GM12878 (cell line): ENCODE results near the gene GAL. TPM values are rescaled to one million over a fixed set of nuclear protein-coding genes. Genes with fewer than 3 reads are reported as not detected.

Source experiments
- ATAC-seq: fragments of 200-7000 bp; cut with Tn5 transposase; 3 replicates; pipeline ENCODE4 v1.9.1; 2020; ENCODE audit warnings: mild to moderate bottlenecking, moderate library complexity
- BruUV-seq: library from RNA; stranded (reverse); fragments of 400-500 nt; replicated peaks from 2 replicates; lab custom pipeline; 2021; lab: Mats Ljungman, UMichigan
- CTCF ChIA-PET: fragments of 300-600 bp; sonication (Branson Sonifier 250); formaldehyde crosslinking; extraction: SDS; loops from one replicate; lab custom pipeline; 2021; ENCODE audit warnings: inconsistent platforms; lab: Yijun Ruan, JAX
- POLR2A ChIA-PET: fragments of 350-600 bp; formaldehyde crosslinking; extraction: SDS; loops from one replicate; lab custom pipeline; 2021; ENCODE audit warnings: inconsistent platforms; lab: Charles Lee
- RAD21 ChIA-PET: fragments of 300-600 bp; sonication (Branson Sonifier 250); formaldehyde crosslinking; loops from one replicate; lab custom pipeline; 2023; ENCODE audit warnings: antibody characterized with exemption; ENCODE audit not compliant: unreplicated experiment; lab: Charles Lee
- SMC1A ChIA-PET: fragments of 300-600 bp; sonication (Branson Sonifier 250); formaldehyde crosslinking; loops from one replicate; lab custom pipeline; 2023; ENCODE audit not compliant: unreplicated experiment, uncharacterized antibody; lab: Charles Lee
- DNase-seq: peaks from one replicate; pipeline ENCODE4 v3.0.0-alpha.2; 2011; ENCODE audit warnings: low read depth, low spot score
- FAIRE-seq: peaks from 3 replicates; lab custom pipeline; 2011; peaks lifted over from hg19 to GRCh38; lab: Jason Lieb, UNC
- H2AFZ ChIP-seq: 2 replicates; pipeline ENCODE4 v1.6.0; 2011; ENCODE audit warnings: low read depth, low read length, control low read depth; ENCODE audit not compliant: control insufficient read depth
- H3K27ac ChIP-seq: 2 replicates; pipeline ENCODE4 v1.5.1; 2011; ENCODE audit warnings: control low read depth; ENCODE audit not compliant: control insufficient read depth, insufficient read depth
- H3K27me3 ChIP-seq, 2 experiments: replicated peaks in 1 of 2; 2 replicates each; pipeline versions ENCODE4 v1.6.0 to v1.6.1; 2011; ENCODE audit warnings: low read length in 1 of 2; ENCODE audit not compliant: control insufficient read depth in 2 of 2, insufficient read depth in 2 of 2
- H3K36me3 ChIP-seq, 2 experiments: 2 replicates each; pipeline ENCODE4 v1.5.1; 2011; ENCODE audit warnings: low read length in 1 of 2; ENCODE audit not compliant: control insufficient read depth in 2 of 2, insufficient read depth in 2 of 2
- H3K4me1 ChIP-seq: 2 replicates; pipeline ENCODE4 v1.6.1; 2011; ENCODE audit warnings: mild to moderate bottlenecking, low read length, moderate library complexity, mixed read lengths; ENCODE audit not compliant: control insufficient read depth, insufficient read depth
- H3K4me2 ChIP-seq: 2 replicates; pipeline ENCODE4 v1.6.0; 2011; ENCODE audit warnings: control low read depth; ENCODE audit not compliant: control insufficient read depth, insufficient read depth
- H3K4me3 ChIP-seq: fragments of 200-600 bp; sonication (generic); 2 replicates; pipeline ENCODE4 v1.5.1; 2016
- H3K79me2 ChIP-seq: 2 replicates; pipeline ENCODE4 v1.6.0; 2011; ENCODE audit warnings: low read length; ENCODE audit not compliant: control insufficient read depth, insufficient read depth
- H3K9ac ChIP-seq: 2 replicates; pipeline ENCODE4 v1.8.0; 2011; ENCODE audit warnings: low read length, control low read depth, mixed read lengths; ENCODE audit not compliant: control insufficient read depth, insufficient read depth
- H3K9me3 ChIP-seq: replicated peaks from 3 replicates; pipeline ENCODE4 v1.5.1; 2011; ENCODE audit warnings: mild to moderate bottlenecking, low read length; ENCODE audit not compliant: control insufficient read depth, insufficient read depth
- H4K20me1 ChIP-seq: 2 replicates; pipeline ENCODE4 v1.6.0; 2011; ENCODE audit not compliant: control insufficient read depth, insufficient read depth
- BRCA1 ChIP-seq: IDR thresholded peaks from 2 replicates; pipeline ENCODE4 v1.6.1; 2011; ENCODE audit warnings: low read depth, low read length, improper control_type of control experiment
- CBX5 ChIP-seq: sonication (generic); IDR thresholded peaks from 2 replicates; pipeline ENCODE4 v1.6.1; 2016; ENCODE audit warnings: low read depth, moderate library complexity, mild to moderate bottlenecking, inconsistent platforms
- CEBPB ChIP-seq, 2 experiments: fragments of 150-350 bp in 1 of 2; IDR thresholded peaks; 2 replicates each; pipeline ENCODE4 v1.6.1; 2012 to 2014; ENCODE audit warnings: low read depth in 2 of 2, low read length in 2 of 2, borderline replicate concordance in 1 of 2, inconsistent platforms in 1 of 2
- FOXM1 ChIP-seq: IDR thresholded peaks from 2 replicates; pipeline ENCODE4 v1.6.1; 2012; ENCODE audit warnings: low read depth, mild to moderate bottlenecking, inconsistent platforms, low read length, moderate library complexity
- IKZF1 ChIP-seq: fragments of 450-650 bp; conservative IDR thresholded peaks from 2 replicates; pipeline ENCODE4 v1.6.1; 2017; ENCODE audit warnings: antibody characterized with exemption, mild to moderate bottlenecking
- SMAD5 ChIP-seq: IDR thresholded peaks from 2 replicates; pipeline ENCODE4 v1.6.1; 2016; ENCODE audit warnings: antibody characterized with exemption, low read depth
- WRNIP1 ChIP-seq: IDR thresholded peaks from 2 replicates; pipeline ENCODE4 v1.6.1; 2011; ENCODE audit warnings: low read depth, low read length, improper control_type of control experiment, borderline replicate concordance
- ZNF384 ChIP-seq: IDR thresholded peaks from 2 replicates; pipeline ENCODE4 v1.6.1; 2012; ENCODE audit warnings: low read depth, mild to moderate bottlenecking, low read length, improper control_type of control experiment, borderline replicate concordance
- ZNF622 ChIP-seq: fragments of 450-650 bp; IDR thresholded peaks from 2 replicates; pipeline ENCODE4 v1.6.1; 2017; ENCODE audit warnings: mild to moderate bottlenecking, inconsistent platforms
- ZZZ3 ChIP-seq: IDR thresholded peaks from 2 replicates; pipeline ENCODE4 v1.6.1; 2011; ENCODE audit warnings: low read depth; ENCODE audit not compliant: control insufficient read depth, insufficient read length
- WGBS: methylation state at CpG from one replicate; pipeline ENCODE4 v1.1.6; 2016; ENCODE audit warnings: low lambda C conversion rate; ENCODE audit not compliant: insufficient replicate concordance, insufficient coverage; ENCODE audit errors: missing lambda C conversion rate; 5-methylcytosine and 5-hydroxymethylcytosine counted together
- in situ Hi-C: fragments of 300-500 bp; cut with MboI; formaldehyde crosslinking; loops from 9 replicates; pipeline ENCODE4 v1.14.3; 2018; ENCODE audit warnings: mixed read lengths
- intact Hi-C: fragments of 100-400 bp; cut with micrococcal nuclease; formaldehyde crosslinking; loops from one replicate; pipeline ENCODE4 v1.14.2; 2022; ENCODE audit not compliant: unreplicated experiment
- polyA plus RNA-seq, 11 experiments: library from polyadenylated mRNA; depleted of rRNA in 4 of 11; unstranded in 6 of 11; stranded (reverse) in 5 of 11; fragments of >200 nt; fragmentation: Nextera tagmentation in 4 of 11; fragmentation: Illumina TruSeq in 1 of 11; extraction: Ambion mirVana in 4 of 11; extraction: Trizol in 1 of 11; gene quantifications; 1 replicate in 1 of 11; 2 replicates in 10 of 11; pipeline versions ENCODE4 v1.2.1 to v1.2.3, GENCODE V29; 2011 to 2016; ENCODE audit warnings: inconsistent platforms in 2 of 11, missing spikeins in 2 of 11, low read depth in 1 of 11
- total RNA-seq, 4 experiments: library from RNA; depleted of rRNA in 3 of 4; stranded (reverse); fragments of >200 nt in 3 of 4; fragmentation: Illumina TruSeq in 1 of 4; extraction: Trizol in 1 of 4; gene quantifications; 2 replicates each; pipeline versions ENCODE4 v1.2.1 to v1.2.3, GENCODE V29; 2013 to 2021
- TF ChIP-seq, protein P1 (sequence below): fragments of 450-650 bp; IDR thresholded peaks from 2 replicates; pipeline ENCODE4 v1.6.1; 2017; ENCODE audit warnings: mild to moderate bottlenecking, moderate library complexity
- TF ChIP-seq, protein P2 (sequence below): IDR thresholded peaks from 2 replicates; pipeline ENCODE4 v1.6.1; 2011; ENCODE audit warnings: low read depth, mild to moderate bottlenecking, low read length, moderate library complexity, borderline replicate concordance; ENCODE audit errors: extremely low read depth
- TF ChIP-seq, protein P3 (sequence below): fragments of 450-650 bp; IDR thresholded peaks from 2 replicates; pipeline ENCODE4 v1.6.1; 2017; ENCODE audit warnings: mild to moderate bottlenecking, low read depth, inconsistent platforms; ENCODE audit not compliant: poor library complexity, severe bottlenecking
- TF ChIP-seq, protein P4 (sequence below), 3 experiments: IDR thresholded peaks in 2 of 3; conservative IDR thresholded peaks in 1 of 3; 2 replicates each; pipeline ENCODE4 v1.5.1; 2011; ENCODE audit warnings: low read depth in 3 of 3, low read length in 3 of 3, mild to moderate bottlenecking in 3 of 3, control low read depth in 2 of 3, moderate library complexity in 2 of 3, inconsistent platforms in 1 of 3, mixed read lengths in 1 of 3; ENCODE audit not compliant: control insufficient read depth in 2 of 3, insufficient read depth in 1 of 3; ENCODE audit errors: extremely low read depth in 1 of 3

GAL gene
- total and polyA plus RNA-seq, 10 of the 15 experiments (the other 5 are each of a cell fraction or from before 2014, with no cell fraction given): 0.35 TPM; not detected in 9

DNA sequence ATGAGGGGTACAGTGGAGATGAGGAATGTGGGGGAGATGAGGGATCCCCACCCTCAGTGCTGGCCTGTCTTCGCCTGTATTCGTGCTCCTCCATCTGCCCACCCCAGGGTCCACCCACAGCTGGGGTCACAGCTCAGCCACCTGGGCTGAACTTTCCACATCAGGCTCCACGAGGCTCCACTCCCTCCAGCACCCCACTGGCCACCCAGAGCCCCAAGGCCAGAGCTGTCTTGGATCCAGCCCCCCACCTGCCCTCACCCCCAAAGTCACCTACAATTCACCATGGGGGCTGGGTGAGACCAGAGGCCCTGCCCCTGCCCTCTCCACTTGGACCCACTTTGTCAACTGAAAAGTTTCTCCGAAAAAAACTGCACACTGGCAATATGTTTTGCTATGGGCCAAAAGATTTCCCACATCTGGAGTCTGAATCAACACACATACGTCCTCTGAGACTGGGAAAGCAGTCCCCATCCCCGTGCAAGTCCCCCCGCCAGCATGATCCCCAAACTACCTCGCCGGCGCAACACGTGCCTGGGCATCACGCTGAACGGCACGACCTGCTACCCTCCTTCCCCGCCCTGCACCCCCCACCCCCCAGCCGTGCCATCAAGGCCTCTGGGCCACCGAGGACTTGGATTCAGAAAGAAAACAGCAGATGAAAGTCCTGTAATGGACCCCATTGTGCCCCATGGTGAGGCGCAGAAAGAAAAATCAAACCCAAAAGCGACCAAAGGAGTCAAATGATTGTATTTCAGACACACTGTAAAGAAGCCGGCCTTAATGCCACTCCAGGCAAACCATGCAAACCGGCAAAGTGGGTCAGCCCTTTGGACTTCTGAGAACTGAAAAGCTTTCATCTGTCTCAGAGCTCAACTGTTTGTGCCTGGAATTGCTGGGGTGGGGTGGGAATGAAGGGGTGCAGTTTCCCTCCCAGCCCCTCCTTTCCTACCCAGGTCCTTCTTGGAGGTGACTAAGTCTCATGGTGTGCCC is 16.5 kb upstream of the GAL start:
- H3K9ac ChIP-seq: no peak overlapping the region
- no peak overlapping the region for H3K4me3 ChIP-seq
- BruUV-seq: no TSS peak
- in situ Hi-C loops (no loop called here), intact Hi-C loops (no loop called here)
- H3K4me1 ChIP-seq: no peaks in the 10 kb centered on the region
- H3K27ac ChIP-seq: no peak overlapping the region
- ATAC-seq (no peak), FAIRE-seq (no peak), DNase-seq (no peak)
- H3K9me3 ChIP-seq: no peaks in the 10 kb centered on the region; the same call in 2 of the 3 replicates
- no peaks in the 10 kb centered on the region for H4K20me1 ChIP-seq
- ChIA-PET POLR2A (no interaction called here), CTCF (no interaction called here), RAD21 (no interaction called here), SMC1A (no interaction called here)
- H3K79me2 ChIP-seq: no peaks in the 10 kb centered on the region
- no peaks in the 10 kb centered on the region for H3K27me3 ChIP-seq
- WGBS: 55% methylated on average over 16 of the region's 21 CpGs
- H3K4me2 ChIP-seq: no peak overlapping the region
- H3K36me3 ChIP-seq: no peaks in the 10 kb centered on the region
- no peak overlapping the region for H2AFZ ChIP-seq
- TF ChIP-seq CBX5 (no peak), FOXM1 (no peak), SMAD5 (no peak), BRCA1 (no peak), ZNF384 (no peak), WRNIP1 (no peak), ZZZ3 (no peak), ZNF622 (no peak), IKZF1 (no peak), CEBPB (IDR thresholded peaks at IDR 0.05; ENCODE audit: borderline replicate concordance in 1 of 2, low read depth in 2 of 2, low read length in 2 of 2) (no peak)
- TF ChIP-seq, protein P1, sequence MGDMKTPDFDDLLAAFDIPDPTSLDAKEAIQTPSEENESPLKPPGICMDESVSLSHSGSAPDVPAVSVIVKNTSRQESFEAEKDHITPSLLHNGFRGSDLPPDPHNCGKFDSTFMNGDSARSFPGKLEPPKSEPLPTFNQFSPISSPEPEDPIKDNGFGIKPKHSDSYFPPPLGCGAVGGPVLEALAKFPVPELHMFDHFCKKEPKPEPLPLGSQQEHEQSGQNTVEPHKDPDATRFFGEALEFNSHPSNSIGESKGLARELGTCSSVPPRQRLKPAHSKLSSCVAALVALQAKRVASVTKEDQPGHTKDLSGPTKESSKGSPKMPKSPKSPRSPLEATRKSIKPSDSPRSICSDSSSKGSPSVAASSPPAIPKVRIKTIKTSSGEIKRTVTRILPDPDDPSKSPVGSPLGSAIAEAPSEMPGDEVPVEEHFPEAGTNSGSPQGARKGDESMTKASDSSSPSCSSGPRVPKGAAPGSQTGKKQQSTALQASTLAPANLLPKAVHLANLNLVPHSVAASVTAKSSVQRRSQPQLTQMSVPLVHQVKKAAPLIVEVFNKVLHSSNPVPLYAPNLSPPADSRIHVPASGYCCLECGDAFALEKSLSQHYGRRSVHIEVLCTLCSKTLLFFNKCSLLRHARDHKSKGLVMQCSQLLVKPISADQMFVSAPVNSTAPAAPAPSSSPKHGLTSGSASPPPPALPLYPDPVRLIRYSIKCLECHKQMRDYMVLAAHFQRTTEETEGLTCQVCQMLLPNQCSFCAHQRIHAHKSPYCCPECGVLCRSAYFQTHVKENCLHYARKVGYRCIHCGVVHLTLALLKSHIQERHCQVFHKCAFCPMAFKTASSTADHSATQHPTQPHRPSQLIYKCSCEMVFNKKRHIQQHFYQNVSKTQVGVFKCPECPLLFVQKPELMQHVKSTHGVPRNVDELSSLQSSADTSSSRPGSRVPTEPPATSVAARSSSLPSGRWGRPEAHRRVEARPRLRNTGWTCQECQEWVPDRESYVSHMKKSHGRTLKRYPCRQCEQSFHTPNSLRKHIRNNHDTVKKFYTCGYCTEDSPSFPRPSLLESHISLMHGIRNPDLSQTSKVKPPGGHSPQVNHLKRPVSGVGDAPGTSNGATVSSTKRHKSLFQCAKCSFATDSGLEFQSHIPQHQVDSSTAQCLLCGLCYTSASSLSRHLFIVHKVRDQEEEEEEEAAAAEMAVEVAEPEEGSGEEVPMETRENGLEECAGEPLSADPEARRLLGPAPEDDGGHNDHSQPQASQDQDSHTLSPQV: no peak
- TF ChIP-seq, protein P2, sequence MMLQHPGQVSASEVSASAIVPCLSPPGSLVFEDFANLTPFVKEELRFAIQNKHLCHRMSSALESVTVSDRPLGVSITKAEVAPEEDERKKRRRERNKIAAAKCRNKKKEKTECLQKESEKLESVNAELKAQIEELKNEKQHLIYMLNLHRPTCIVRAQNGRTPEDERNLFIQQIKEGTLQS: no peak
- TF ChIP-seq, protein P3, sequence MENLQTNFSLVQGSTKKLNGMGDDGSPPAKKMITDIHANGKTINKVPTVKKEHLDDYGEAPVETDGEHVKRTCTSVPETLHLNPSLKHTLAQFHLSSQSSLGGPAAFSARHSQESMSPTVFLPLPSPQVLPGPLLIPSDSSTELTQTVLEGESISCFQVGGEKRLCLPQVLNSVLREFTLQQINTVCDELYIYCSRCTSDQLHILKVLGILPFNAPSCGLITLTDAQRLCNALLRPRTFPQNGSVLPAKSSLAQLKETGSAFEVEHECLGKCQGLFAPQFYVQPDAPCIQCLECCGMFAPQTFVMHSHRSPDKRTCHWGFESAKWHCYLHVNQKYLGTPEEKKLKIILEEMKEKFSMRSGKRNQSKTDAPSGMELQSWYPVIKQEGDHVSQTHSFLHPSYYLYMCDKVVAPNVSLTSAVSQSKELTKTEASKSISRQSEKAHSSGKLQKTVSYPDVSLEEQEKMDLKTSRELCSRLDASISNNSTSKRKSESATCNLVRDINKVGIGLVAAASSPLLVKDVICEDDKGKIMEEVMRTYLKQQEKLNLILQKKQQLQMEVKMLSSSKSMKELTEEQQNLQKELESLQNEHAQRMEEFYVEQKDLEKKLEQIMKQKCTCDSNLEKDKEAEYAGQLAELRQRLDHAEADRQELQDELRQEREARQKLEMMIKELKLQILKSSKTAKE: no peak
- TF ChIP-seq, protein P4, sequence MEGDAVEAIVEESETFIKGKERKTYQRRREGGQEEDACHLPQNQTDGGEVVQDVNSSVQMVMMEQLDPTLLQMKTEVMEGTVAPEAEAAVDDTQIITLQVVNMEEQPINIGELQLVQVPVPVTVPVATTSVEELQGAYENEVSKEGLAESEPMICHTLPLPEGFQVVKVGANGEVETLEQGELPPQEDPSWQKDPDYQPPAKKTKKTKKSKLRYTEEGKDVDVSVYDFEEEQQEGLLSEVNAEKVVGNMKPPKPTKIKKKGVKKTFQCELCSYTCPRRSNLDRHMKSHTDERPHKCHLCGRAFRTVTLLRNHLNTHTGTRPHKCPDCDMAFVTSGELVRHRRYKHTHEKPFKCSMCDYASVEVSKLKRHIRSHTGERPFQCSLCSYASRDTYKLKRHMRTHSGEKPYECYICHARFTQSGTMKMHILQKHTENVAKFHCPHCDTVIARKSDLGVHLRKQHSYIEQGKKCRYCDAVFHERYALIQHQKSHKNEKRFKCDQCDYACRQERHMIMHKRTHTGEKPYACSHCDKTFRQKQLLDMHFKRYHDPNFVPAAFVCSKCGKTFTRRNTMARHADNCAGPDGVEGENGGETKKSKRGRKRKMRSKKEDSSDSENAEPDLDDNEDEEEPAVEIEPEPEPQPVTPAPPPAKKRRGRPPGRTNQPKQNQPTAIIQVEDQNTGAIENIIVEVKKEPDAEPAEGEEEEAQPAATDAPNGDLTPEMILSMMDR (IDR thresholded peaks at IDR 0.05 in 2 of 3, conservative IDR thresholded peaks at IDR 0.05 in 1 of 3; ENCODE audit: control insufficient read depth in 2 of 3, extremely low read depth in 1 of 3, insufficient read depth in 1 of 3, low read depth in 3 of 3, low read length in 3 of 3): no peak
